ENCODE results near the gene MRPL37. TPM values are rescaled to one million over a fixed set of nuclear protein-coding genes. Genes with fewer than 3 reads are reported as not detected.
A peak's percentile ranks its signal among the peaks of the same experiment; 100 is the strongest.

Gene MRPL37
- total and polyA plus RNA-seq, 7 donors = 68.9 to 109 (median 100) TPM

DNA sequence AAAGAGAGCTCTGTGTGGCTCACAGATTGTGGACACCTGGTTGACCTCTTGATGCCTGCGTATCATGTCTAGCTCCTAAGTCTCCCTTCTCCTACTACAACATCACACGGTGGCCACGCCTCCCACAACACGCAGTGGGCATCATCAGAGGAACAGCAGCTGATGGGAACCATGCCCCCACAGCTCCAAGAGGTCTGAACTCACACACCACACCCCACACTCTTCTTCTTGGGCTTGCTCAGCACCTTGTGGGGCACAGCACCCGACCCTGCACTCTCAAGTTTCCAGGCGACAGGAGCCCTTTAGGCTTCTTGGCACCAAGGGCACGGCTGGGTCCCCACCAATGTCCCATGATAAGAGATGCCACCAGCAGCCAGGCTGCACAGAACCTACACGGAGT, 28.4 kb upstream of the MRPL37 start:
- no peaks in the 10 kb centered on the region for H3K9me3 ChIP-seq
- intact Hi-C loops (cut with DNase I) = no loop called here
- WGBS, 3 donors = 79 to 90% (median 88%) methylated on average over 8 of the region's 8 CpGs
- H3K4me1 ChIP-seq = no peaks in the 10 kb centered on the region
- H3K27me3 ChIP-seq (ENCODE audit: insufficient read depth in 3 of 3, low read length in 2 of 3) = no peaks in the 10 kb centered on the region
- DNase-seq (no peak), ATAC-seq (no peak)
- H3K27ac ChIP-seq = no peak overlapping the region
- no peaks in the 10 kb centered on the region for H3K36me3 ChIP-seq (ENCODE audit: insufficient read depth in 1 of 2, low read depth in 1 of 2)
- TF ChIP-seq, protein P1, sequence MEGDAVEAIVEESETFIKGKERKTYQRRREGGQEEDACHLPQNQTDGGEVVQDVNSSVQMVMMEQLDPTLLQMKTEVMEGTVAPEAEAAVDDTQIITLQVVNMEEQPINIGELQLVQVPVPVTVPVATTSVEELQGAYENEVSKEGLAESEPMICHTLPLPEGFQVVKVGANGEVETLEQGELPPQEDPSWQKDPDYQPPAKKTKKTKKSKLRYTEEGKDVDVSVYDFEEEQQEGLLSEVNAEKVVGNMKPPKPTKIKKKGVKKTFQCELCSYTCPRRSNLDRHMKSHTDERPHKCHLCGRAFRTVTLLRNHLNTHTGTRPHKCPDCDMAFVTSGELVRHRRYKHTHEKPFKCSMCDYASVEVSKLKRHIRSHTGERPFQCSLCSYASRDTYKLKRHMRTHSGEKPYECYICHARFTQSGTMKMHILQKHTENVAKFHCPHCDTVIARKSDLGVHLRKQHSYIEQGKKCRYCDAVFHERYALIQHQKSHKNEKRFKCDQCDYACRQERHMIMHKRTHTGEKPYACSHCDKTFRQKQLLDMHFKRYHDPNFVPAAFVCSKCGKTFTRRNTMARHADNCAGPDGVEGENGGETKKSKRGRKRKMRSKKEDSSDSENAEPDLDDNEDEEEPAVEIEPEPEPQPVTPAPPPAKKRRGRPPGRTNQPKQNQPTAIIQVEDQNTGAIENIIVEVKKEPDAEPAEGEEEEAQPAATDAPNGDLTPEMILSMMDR (IDR thresholded peaks at IDR 0.05) = no peak
- no peak overlapping the region for H3K4me3 ChIP-seq

DNA sequence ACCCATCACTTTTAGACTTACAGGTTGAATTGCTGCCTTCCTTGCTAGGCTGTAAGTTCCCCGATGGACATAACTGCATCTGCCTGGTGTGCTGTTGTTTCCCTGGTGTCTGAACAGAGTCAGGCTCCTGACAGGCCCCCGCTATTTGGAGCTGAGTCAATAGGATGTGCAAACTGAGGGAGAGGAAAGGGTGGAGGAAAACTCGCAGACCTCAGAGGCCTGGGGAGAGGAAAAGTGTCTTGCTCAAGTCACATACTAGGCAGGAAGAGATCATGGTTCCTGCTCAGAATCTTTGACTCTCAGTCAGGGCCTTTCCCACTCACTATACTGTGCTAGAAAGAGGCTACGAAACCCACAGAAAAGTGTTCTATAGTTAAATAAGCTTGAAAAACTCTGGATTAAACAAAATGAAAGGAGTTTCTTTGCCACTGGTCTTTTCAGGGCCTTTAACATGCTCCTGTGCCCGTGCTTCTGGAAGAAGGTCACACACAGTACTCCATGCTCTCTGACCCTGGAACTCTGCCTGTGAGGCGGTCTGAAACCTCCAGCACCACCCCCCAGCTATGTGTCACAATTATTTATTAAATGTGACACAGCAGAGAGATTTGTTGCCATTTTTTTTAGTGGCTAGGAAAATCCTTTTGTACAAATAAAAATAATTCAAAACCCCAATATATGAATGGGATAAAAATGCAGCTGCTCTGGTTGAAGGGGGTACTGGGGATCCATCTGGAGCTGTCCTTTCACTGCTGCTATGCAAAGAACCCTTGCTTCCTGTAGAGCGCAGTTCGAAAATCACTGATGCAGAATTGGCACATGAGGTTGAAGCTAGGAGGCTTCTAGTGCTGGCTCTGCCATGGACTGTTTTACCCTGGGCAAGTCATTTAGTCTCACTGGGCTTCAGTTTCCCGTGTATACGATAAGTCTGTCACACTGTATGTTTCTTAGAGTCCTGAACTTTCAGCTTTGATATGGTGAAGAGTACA, 27.1 kb upstream of the MRPL37 start:
- intact Hi-C loops (cut with DNase I) = no loop called here
- TF ChIP-seq, protein P1 (IDR thresholded peaks at IDR 0.05) = no peak
- peak in 1 of 4 donors; percentile 67 for ATAC-seq
- WGBS, 3 donors = 69 to 79% (median 74%) methylated on average over 10 of the region's 10 CpGs
- H3K27ac ChIP-seq = no peak overlapping the region
- H3K4me1 ChIP-seq = no peaks in the 10 kb centered on the region
- no peaks in the 10 kb centered on the region for H3K36me3 ChIP-seq (ENCODE audit: insufficient read depth in 1 of 2, low read depth in 1 of 2)
- no peaks in the 10 kb centered on the region for H3K27me3 ChIP-seq (ENCODE audit: insufficient read depth in 3 of 3, low read length in 2 of 3)
- H3K9me3 ChIP-seq = no peaks in the 10 kb centered on the region
- no peak overlapping the region for H3K4me3 ChIP-seq
- no peak for DNase-seq

DNA sequence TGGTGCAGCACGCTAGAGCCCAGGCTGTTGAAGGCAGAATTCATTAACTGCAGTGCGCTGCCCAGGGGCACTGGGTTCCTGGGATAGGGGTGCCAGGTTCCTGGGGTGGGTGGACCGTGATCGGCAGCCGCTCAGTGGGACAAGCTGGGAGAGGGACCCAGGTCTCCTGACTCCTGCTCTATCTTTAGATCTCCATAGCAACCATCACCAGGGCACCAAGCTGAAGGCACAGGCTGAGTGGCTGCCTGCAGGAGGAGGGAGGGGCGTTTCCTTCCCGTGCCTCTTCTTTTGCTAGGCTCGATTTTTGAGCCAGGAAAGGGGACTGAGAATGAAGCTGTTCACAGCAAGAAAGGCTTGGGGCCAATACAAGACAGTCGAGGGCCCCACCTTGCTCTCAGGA, 26.3 kb upstream of the MRPL37 start:
- peaks cover 0 to 7% of the 10 kb centered on the region in 2 donors for H3K36me3 ChIP-seq (ENCODE audit: insufficient read depth in 1 of 2, low read depth in 1 of 2)
- TF ChIP-seq, protein P1 (IDR thresholded peaks at IDR 0.05) = no peak
- H3K27ac ChIP-seq = no peak overlapping the region
- H3K27me3 ChIP-seq (ENCODE audit: insufficient read depth in 3 of 3, low read length in 2 of 3) = no peaks in the 10 kb centered on the region
- no peak for DNase-seq
- intact Hi-C loops (cut with DNase I) = no loop called here
- WGBS, 3 donors = 52 to 77% (median 65%) methylated on average over 9 of the region's 9 CpGs
- no peak overlapping the region for H3K4me3 ChIP-seq
- peak in 2 of 4 donors; percentile 56 to 68 for ATAC-seq
- no peaks in the 10 kb centered on the region for H3K4me1 ChIP-seq
- H3K9me3 ChIP-seq = no peaks in the 10 kb centered on the region

DNA sequence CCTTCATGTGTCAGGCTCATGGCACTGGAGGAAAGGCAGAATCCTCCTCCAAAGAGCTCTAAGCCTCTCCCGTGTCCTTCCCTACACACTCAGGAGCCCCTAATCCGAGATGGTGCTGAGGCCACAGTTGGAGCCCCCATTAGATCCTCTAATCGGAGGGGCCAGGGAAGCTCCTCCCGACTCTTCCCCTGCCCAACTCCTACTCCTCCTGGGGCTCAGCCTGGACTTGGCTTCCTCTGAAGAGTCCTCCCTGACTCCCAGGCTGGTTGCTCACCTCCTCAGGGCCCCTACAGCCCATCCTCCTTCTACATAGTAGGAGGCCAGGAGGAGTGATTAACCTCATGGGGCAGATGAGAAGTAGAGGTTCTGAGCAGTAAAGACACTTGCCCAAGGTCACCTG, 25.9 kb upstream of the MRPL37 start:
- no peaks in the 10 kb centered on the region for H3K27me3 ChIP-seq (ENCODE audit: insufficient read depth in 3 of 3, low read length in 2 of 3)
- H3K4me1 ChIP-seq = no peaks in the 10 kb centered on the region
- ATAC-seq (no peak), DNase-seq (no peak)
- no peak overlapping the region for H3K27ac ChIP-seq
- TF ChIP-seq, protein P1 (IDR thresholded peaks at IDR 0.05) = no peak
- intact Hi-C loops (cut with DNase I) = no loop called here
- H3K4me3 ChIP-seq = no peak overlapping the region
- no peaks in the 10 kb centered on the region for H3K9me3 ChIP-seq
- peaks cover 0 to 10% of the 10 kb centered on the region in 2 donors for H3K36me3 ChIP-seq (ENCODE audit: insufficient read depth in 1 of 2, low read depth in 1 of 2)
- WGBS, 3 donors = 92 to 98% (median 94%) methylated on average over 4 of the region's 4 CpGs

All from psoas muscle (tissue), 8 donors.